Measurements from ENCODE around the gene SOX5. TPM values are rescaled to one million over a fixed set of nuclear protein-coding genes. Genes with fewer than 3 reads are reported as not detected.

SOX5 gene
- total and polyA plus RNA-seq, 2 donors (not counting 1 experiment from before 2014, with no cell fraction given): 3.9 to 17.2 TPM

- no peak overlapping the region for H2AFZ ChIP-seq (ENCODE audit: insufficient read depth, low read depth, low read length, poor library complexity, severe bottlenecking)
- no peaks in the 10 kb centered on the region for H3K27me3 Mint-ChIP-seq
Observed at GRCh38 chr12:23847857-23848256, 101.6 kb downstream of the SOX5 start.

DNA sequence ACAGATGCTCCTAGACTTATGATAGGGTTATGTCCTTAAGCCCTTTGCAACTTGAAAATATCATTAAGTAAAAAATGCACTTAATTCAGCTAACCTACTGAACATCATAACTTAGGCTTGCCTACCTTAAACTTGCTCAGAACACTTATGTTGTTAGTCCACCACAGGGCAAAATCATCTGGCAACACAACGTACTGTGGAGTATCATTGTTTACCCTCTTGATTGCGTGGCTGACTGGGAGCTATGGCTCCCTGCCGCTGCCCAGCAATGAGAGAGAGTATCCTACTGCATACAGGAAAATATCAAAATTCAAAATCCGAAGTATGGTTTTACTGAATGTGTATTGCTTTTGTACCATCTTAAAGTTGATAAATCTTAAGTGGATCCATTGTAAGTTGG lies 105.5 kb downstream of the SOX5 start:
- H4K20me1 ChIP-seq (ENCODE audit: control insufficient read depth, insufficient read depth, low read length, poor library complexity, severe bottlenecking): no peaks in the 10 kb centered on the region
- H3K27me3 Mint-ChIP-seq: no peaks in the 10 kb centered on the region
- intact Hi-C loops (cut with micrococcal nuclease): no loop called here
- TF ChIP-seq, protein P1, sequence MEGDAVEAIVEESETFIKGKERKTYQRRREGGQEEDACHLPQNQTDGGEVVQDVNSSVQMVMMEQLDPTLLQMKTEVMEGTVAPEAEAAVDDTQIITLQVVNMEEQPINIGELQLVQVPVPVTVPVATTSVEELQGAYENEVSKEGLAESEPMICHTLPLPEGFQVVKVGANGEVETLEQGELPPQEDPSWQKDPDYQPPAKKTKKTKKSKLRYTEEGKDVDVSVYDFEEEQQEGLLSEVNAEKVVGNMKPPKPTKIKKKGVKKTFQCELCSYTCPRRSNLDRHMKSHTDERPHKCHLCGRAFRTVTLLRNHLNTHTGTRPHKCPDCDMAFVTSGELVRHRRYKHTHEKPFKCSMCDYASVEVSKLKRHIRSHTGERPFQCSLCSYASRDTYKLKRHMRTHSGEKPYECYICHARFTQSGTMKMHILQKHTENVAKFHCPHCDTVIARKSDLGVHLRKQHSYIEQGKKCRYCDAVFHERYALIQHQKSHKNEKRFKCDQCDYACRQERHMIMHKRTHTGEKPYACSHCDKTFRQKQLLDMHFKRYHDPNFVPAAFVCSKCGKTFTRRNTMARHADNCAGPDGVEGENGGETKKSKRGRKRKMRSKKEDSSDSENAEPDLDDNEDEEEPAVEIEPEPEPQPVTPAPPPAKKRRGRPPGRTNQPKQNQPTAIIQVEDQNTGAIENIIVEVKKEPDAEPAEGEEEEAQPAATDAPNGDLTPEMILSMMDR (IDR thresholded peaks at IDR 0.05): no peak
- TF ChIP-seq EZH2 (IDR thresholded peaks at IDR 0.05; ENCODE audit: borderline replicate concordance, insufficient read depth, low read depth, low read length, poor library complexity, severe bottlenecking): no peak
- no peaks in the 10 kb centered on the region for H3K4me1 ChIP-seq (ENCODE audit: control insufficient read depth in 2 of 2, insufficient read depth in 2 of 2, low read length in 2 of 2)
- no peaks in the 10 kb centered on the region for H3K4me1 Mint-ChIP-seq
- no peak overlapping the region for H2AFZ ChIP-seq (ENCODE audit: insufficient read depth, low read depth, low read length, poor library complexity, severe bottlenecking)
- no peaks in the 10 kb centered on the region for H3K36me3 ChIP-seq (replicated peaks in 1 of 2; ENCODE audit: control extremely low read depth in 1 of 2, control insufficient read depth in 1 of 2, extremely low read depth in 1 of 2, insufficient read depth in 2 of 2, low read length in 1 of 2)
- H3K9me3 ChIP-seq (ENCODE audit: control extremely low read depth in 1 of 3, control insufficient read depth in 2 of 3, insufficient read depth in 1 of 3, low read length in 2 of 3): no peaks in the 10 kb centered on the region
- ATAC-seq (ENCODE audit: low read depth): no peak
- H3K4me2 ChIP-seq (replicated peaks; ENCODE audit: low read depth, low read length, poor library complexity, severe bottlenecking): no peak overlapping the region
- H3K27me3 ChIP-seq (replicated peaks in 1 of 4; ENCODE audit: control extremely low read depth in 1 of 4, control insufficient read depth in 3 of 4, insufficient read depth in 4 of 4, low read length in 3 of 4): no peaks in the 10 kb centered on the region
- no peaks in the 10 kb centered on the region for H3K9me3 Mint-ChIP-seq (ENCODE audit: insufficient read depth)
- no peak overlapping the region for H3K4me3 Mint-ChIP-seq
- DNase-seq: no peak
- no peak overlapping the region for H3K27ac Mint-ChIP-seq
- 100% methylated on average over 1 of the region's 4 CpGs for WGBS (ENCODE audit: insufficient coverage)
- no peaks in the 10 kb centered on the region for H3K79me2 ChIP-seq (ENCODE audit: control insufficient read depth, insufficient read depth, low read length)
- H3K27ac ChIP-seq (ENCODE audit: low read length in 2 of 2): no peak overlapping the region
- no peak overlapping the region for H3K9ac ChIP-seq (ENCODE audit: low read length)
- ChIA-PET CTCF (no interaction called here), POLR2A (no interaction called here)
- H3K4me3 ChIP-seq (ENCODE audit: control extremely low read depth in 1 of 5, extremely low read depth in 1 of 5, insufficient read depth in 1 of 5, low read depth in 2 of 5, low read length in 4 of 5): no peak overlapping the region

More at GRCh38 chr12:23847857-23848256, 101.6 kb downstream of the SOX5 start:
- ChIA-PET POLR2A (no interaction called here), CTCF (interaction anchor here (1.0 kb wide), 1 partner anchor 110 kb away, joined by 5 read pairs; no protein-coding TSS in a partner anchor)
- Histone ChIP-seq H3K4me1 (ENCODE audit: control insufficient read depth in 2 of 2, insufficient read depth in 2 of 2, low read length in 2 of 2) (no peaks in the 10 kb centered on the region), H3K36me3 (replicated peaks in 1 of 2; ENCODE audit: control extremely low read depth in 1 of 2, control insufficient read depth in 1 of 2, extremely low read depth in 1 of 2, insufficient read depth in 2 of 2, low read length in 1 of 2) (no peaks in the 10 kb centered on the region), H3K4me3 (ENCODE audit: control extremely low read depth in 1 of 5, extremely low read depth in 1 of 5, insufficient read depth in 1 of 5, low read depth in 2 of 5, low read length in 4 of 5) (no peak overlapping the region), H3K27ac (ENCODE audit: low read length in 2 of 2) (no peak overlapping the region), H3K9ac (ENCODE audit: low read length) (no peak overlapping the region), H3K4me2 (replicated peaks; ENCODE audit: low read depth, low read length, poor library complexity, severe bottlenecking) (no peak overlapping the region), H3K27me3 (replicated peaks in 1 of 4; ENCODE audit: control extremely low read depth in 1 of 4, control insufficient read depth in 3 of 4, insufficient read depth in 4 of 4, low read length in 3 of 4) (no peaks in the 10 kb centered on the region), H3K79me2 (ENCODE audit: control insufficient read depth, insufficient read depth, low read length) (no peaks in the 10 kb centered on the region), H3K9me3 (ENCODE audit: control extremely low read depth in 1 of 3, control insufficient read depth in 2 of 3, insufficient read depth in 1 of 3, low read length in 2 of 3) (no peaks in the 10 kb centered on the region), H4K20me1 (ENCODE audit: control insufficient read depth, insufficient read depth, low read length, poor library complexity, severe bottlenecking) (no peaks in the 10 kb centered on the region)
- ATAC-seq (ENCODE audit: low read depth): no peak
- H3K27ac Mint-ChIP-seq: no peak overlapping the region
- H3K4me3 Mint-ChIP-seq: no peak overlapping the region
- TF ChIP-seq EZH2 (IDR thresholded peaks at IDR 0.05; ENCODE audit: borderline replicate concordance, insufficient read depth, low read depth, low read length, poor library complexity, severe bottlenecking): no peak
- TF ChIP-seq, protein P1 (IDR thresholded peaks at IDR 0.05): no peak
- intact Hi-C loops (cut with micrococcal nuclease): no loop called here
- H3K4me1 Mint-ChIP-seq: no peaks in the 10 kb centered on the region
- DNase-seq: no peak
- no peaks in the 10 kb centered on the region for H3K9me3 Mint-ChIP-seq (ENCODE audit: insufficient read depth)
- no CpG with 5 or more reads among the region's 3 CpGs for WGBS (ENCODE audit: insufficient coverage)

All from B cell (primary cell).